NT2/D1 (cell line): ENCODE data around the gene SLC25A6.

Experiments used
- DNase-seq: peaks from one replicate; pipeline ENCODE4 v3.0.0-alpha.2; 2011; ENCODE audit warnings: low read depth, low spot score
- H3K27me3 ChIP-seq: 2 replicates; pipeline ENCODE4 v1.6.0; 2011; ENCODE audit warnings: mild to moderate bottlenecking; ENCODE audit not compliant: insufficient read length, insufficient read depth
- H3K36me3 ChIP-seq: 2 replicates; pipeline ENCODE4 v1.6.1; 2011; ENCODE audit warnings: mild to moderate bottlenecking, low read length, mixed read lengths; ENCODE audit not compliant: insufficient read depth, insufficient read length
- H3K4me1 ChIP-seq: 2 replicates; pipeline ENCODE4 v1.5.1; 2011; ENCODE audit not compliant: insufficient read depth, insufficient read length
- H3K4me3 ChIP-seq: 2 replicates; pipeline ENCODE4 v1.5.1; 2011; ENCODE audit warnings: low read depth; ENCODE audit not compliant: insufficient read length
- H3K9ac ChIP-seq: 2 replicates; pipeline ENCODE4 v1.6.0; 2011; ENCODE audit warnings: low read depth; ENCODE audit not compliant: insufficient read length
- H3K9me3 ChIP-seq: 2 replicates; pipeline ENCODE4 v1.5.1; 2011; ENCODE audit warnings: mild to moderate bottlenecking, low read length; ENCODE audit not compliant: insufficient read depth
- SUZ12 ChIP-seq: IDR thresholded peaks from 2 replicates; pipeline ENCODE4 v1.6.1; 2011; ENCODE audit not compliant: insufficient read length, insufficient read depth; ENCODE audit errors: extremely low read depth
- YY1 ChIP-seq: IDR thresholded peaks from 2 replicates; pipeline ENCODE4 v1.6.1; 2011; ENCODE audit not compliant: insufficient read length, insufficient read depth
- ZNF274 ChIP-seq: IDR thresholded peaks from 2 replicates; pipeline ENCODE4 v1.6.1; 2011; ENCODE audit warnings: mild to moderate bottlenecking, low read depth, low read length

SLC25A6 gene

DNA sequence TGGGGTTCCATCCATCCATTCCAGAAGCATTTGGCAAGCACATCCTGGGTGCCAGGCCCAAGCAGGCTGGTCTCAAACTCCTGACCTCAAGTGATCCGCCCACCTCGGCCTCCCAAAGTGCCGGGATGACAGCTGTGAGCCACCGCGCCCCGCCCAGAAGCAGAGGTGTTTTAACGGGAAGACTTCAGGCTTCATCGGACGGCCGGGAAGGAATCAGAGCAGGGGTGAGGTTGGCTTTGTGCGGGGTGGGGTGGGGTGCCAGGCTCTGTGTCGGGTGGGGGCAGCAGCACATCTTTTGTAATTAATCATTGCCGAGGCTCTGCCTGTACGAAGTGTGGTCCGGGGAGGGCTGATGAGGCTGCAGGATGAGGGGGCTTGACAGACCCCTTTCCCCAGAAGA lies 5.1 kb upstream of the SLC25A6 start:
- Histone ChIP-seq H3K36me3 (peaks cover 79% of the 10 kb centered on the region), H3K9ac (no peak overlapping the region), H3K4me1 (peaks cover 38% of the 10 kb centered on the region), H3K9me3 (no peaks in the 10 kb centered on the region), H3K27me3 (no peaks in the 10 kb centered on the region), H3K4me3 (no peak overlapping the region)
- no peak for TF ChIP-seq YY1
- TF ChIP-seq ZNF274: no peak
- no peak for TF ChIP-seq SUZ12
- no peak for DNase-seq

DNA sequence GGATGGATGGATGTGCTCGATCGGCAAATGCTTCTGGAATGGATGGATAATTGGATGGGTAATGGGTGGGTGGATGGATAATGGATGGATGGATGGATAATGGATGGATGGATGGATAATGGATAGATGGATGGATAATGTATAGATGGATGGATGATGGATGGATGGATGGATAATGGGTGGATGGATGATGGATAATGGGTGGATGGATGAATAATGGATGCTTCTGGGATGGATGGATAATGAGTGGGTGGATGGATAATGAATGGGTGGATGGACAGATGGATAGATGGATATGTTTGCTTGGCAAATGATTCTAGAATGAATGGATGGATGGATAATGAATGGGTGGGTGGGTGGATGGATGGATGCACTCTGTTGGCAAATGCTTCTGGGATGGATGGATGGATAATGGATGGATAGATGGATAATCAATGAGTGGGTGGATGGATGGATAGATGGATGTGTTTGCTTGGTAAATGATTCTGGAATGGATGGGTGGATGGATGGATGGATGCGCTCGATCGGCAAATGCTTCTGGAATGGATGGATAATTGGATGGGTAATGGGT lies 3.8 kb upstream of the SLC25A6 start:
- TF ChIP-seq YY1: no peak
- no peak for TF ChIP-seq ZNF274
- no peak for TF ChIP-seq SUZ12
- Histone ChIP-seq H3K9me3 (no peaks in the 10 kb centered on the region), H3K9ac (no peak overlapping the region), H3K36me3 (peaks cover 78% of the 10 kb centered on the region), H3K4me1 (peaks cover 30% of the 10 kb centered on the region), H3K27me3 (no peaks in the 10 kb centered on the region), H3K4me3 (peak overlapping the region; percentile 59)
- no peak for DNase-seq

DNA sequence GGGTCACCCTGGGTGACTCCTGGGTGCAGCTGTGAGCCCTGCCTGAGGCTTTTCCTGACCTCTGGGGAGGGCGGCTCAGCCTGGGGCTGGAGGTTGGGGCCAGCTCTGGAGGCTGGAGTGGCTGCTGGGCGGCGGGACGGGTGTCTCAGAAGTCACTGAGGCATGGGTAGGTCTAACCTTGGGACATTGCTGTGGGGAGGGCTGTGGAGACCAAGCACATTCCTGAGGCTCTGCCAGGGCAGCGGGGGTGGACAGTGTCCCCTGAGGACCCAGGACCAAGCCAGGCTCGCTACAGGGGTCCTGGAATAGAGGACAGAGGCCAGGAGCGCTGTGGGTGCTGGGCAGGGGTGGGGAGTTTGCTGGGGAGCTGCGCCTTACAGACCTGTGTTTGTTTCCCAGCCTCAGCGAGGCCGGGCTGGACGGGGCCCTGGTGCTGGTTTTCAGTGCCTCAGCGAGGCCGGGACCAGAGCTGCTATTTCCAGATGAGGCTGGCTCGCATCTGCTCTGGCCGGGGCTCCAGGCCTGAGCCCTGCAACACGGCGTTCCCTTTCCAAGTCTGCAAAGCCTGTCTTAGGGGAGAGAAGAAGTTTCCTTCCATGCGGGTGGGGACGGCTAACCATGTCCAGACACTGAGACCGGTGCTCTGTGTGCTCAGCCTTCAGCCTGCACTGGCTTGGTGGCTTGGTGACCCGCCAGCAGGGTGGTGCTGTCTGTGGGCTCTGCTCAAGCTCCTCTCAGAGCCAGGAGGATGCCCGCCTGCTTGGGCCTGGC lies 3.0 kb upstream of the SLC25A6 start:
- TF ChIP-seq SUZ12 (no peak), ZNF274 (no peak)
- H3K9ac ChIP-seq: peak overlapping the region; percentile 76
- H3K36me3 ChIP-seq: peaks cover 78% of the 10 kb centered on the region
- peaks cover 30% of the 10 kb centered on the region for H3K4me1 ChIP-seq
- no peak for DNase-seq
- no peaks in the 10 kb centered on the region for H3K9me3 ChIP-seq
- H3K4me3 ChIP-seq: peak overlapping the region; percentile 59
- no peaks in the 10 kb centered on the region for H3K27me3 ChIP-seq

DNA sequence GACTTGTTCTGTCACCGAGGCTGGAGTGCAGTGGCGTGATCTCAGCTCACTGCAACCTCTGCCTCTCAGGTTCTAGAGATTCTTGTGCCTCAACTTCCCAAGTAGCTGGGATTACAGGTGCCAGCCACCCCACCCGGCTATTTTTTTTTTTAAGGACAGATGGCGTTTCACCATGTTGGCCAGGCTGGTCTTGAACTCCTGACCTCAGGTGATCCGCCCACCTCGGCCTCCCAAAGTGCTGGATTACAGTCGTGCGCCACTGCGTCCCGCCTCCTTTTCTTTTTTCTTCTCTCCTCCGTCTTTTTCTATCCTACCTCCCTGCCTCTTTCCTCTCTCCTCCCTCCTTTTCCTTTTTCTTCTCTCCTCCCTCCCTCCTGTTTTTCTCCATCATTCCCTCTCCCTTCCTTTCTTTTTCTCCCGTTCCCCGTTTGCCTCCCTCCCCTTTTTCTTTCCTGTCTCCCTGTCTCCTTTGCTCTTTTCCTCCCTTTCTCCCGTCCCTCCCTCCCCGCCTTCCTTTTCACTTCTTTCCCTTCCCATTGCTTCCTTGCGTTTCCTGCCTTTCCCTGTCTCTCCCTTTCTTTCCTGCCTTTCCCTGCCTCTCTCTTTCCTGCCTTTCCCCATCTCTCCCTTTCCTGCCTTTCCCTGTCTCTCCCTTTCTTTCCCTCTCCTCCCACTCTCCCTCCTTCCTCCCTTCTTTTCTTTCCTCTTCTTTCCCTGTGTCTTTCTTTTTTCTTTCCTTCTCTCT lies 2.1 kb upstream of the SLC25A6 start:
- no peak for DNase-seq
- peaks cover 79% of the 10 kb centered on the region for H3K36me3 ChIP-seq
- H3K9ac ChIP-seq: peak overlapping the region; percentile 76
- no peaks in the 10 kb centered on the region for H3K27me3 ChIP-seq
- no peak for TF ChIP-seq ZNF274
- TF ChIP-seq SUZ12: no peak
- no peaks in the 10 kb centered on the region for H3K9me3 ChIP-seq
- peaks cover 36% of the 10 kb centered on the region for H3K4me1 ChIP-seq
- H3K4me3 ChIP-seq: peak overlapping the region; percentile 59

DNA sequence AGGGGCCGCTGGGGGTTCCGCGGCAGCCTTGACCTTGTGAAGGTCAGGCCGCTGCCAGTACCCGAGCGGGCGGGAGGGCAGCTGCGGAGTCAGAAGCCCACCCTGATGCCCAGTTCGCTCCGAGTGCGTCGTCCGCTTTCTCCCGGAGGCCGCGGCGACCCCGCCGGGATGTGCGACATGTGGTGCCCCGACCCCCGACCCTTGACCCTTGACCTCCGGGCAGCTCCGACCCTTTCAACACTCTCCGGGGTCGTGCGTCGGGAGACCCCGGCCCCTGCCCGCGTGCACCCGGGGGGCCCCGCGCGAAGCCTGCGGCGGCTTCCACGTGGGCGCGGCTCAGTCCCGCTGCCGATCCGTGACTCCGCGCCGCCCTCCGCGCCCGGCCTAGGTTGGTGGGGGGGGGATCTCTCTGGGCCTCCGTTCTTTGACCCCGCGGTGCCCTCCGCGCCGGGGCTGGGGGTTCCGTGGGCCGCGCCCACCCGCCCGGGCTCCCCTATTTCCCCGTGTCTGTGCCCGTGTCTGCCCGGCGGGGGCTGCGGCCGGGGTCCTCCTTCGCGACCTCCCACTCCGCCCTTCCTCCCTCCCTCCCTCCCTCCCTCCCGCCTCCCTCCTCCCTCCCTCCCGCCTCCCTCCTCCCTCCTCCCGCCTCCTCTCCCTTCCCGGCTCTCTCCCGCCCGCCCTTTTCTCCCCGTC lies 609 bp upstream of the SLC25A6 start:
- Histone ChIP-seq H3K36me3 (peaks cover 79% of the 10 kb centered on the region), H3K9me3 (no peaks in the 10 kb centered on the region), H3K4me1 (peaks cover 33% of the 10 kb centered on the region), H3K9ac (peak overlapping the region; percentile 100), H3K4me3 (peak overlapping the region; percentile 96), H3K27me3 (no peaks in the 10 kb centered on the region)
- TF ChIP-seq ZNF274 (no peak), YY1 (no peak), SUZ12 (no peak)
- no peak for DNase-seq

DNA sequence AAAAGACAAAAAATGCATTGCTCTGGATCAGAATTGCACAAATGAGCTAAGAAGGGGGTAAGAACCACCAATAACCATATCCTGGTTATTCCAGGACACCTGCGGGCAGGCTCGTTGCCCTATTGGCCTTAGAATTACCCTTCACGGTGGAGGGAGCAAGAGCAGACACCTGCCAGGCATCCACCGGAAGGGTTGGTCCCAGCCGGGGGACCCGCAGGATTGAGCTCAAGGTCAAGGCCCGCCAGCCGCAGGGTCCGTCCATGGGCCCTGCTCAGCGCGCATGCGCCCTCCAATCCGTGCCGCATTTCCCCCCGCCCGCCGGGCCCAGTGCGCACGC lies 575 bp downstream of the SLC25A6 start:
- no peak for DNase-seq
- no peaks in the 10 kb centered on the region for H3K27me3 ChIP-seq
- peak overlapping the region; percentile 96 for H3K4me3 ChIP-seq
- H3K4me1 ChIP-seq: peaks cover 27% of the 10 kb centered on the region
- peaks cover 80% of the 10 kb centered on the region for H3K36me3 ChIP-seq
- peak overlapping the region; percentile 100 for H3K9ac ChIP-seq
- H3K9me3 ChIP-seq: no peaks in the 10 kb centered on the region
- no peak for TF ChIP-seq SUZ12
